Ovary (tissue), 9 donors: ENCODE data around the gene SPRR1A. TPM values are rescaled to one million over a fixed set of nuclear protein-coding genes. Genes with fewer than 3 reads are reported as not detected.

ENCODE experiments used
- DNase-seq, 5 donors: peaks; one replicate each; pipeline ENCODE4 v3.0.0-alpha.2; 2019 to 2020
- H3K27ac ChIP-seq, 2 donors: fragments of 200-600 bp; one replicate each; pipeline versions ENCODE4 v1.5.1 to v1.8.0; 2019 to 2022
- H3K27me3 ChIP-seq: fragments of 200-600 bp; one replicate; pipeline ENCODE4 v1.8.0; 2022
- H3K36me3 ChIP-seq: fragments of 200-600 bp; sonication (generic); one replicate; pipeline ENCODE4 v1.5.1; 2019
- H3K4me1 ChIP-seq: one replicate; pipeline ENCODE4 v1.8.1; 2013; ENCODE audit warnings: mild to moderate bottlenecking, moderate library complexity; ENCODE audit not compliant: insufficient read depth
- H3K4me3 ChIP-seq: fragments of 200-600 bp; sonication (generic); one replicate; pipeline ENCODE4 v1.5.1; 2017
- H3K9me3 ChIP-seq, 2 donors: fragments of 200-600 bp in 1 of 2; sonication (generic) in 1 of 2; one replicate each; pipeline versions ENCODE4 v1.5.1 to v1.8.1; 2013 to 2019; ENCODE audit warnings: mild to moderate bottlenecking in 1 of 2, moderate library complexity in 1 of 2
- CTCF ChIP-seq, 3 donors: fragments of 450-650 bp in 2 of 3; fragments of 200-600 bp in 1 of 3; IDR thresholded peaks; one replicate each; pipeline versions ENCODE4 v1.5.1 to v1.8.0; 2016 to 2022; ENCODE audit warnings: antibody characterized with exemption in 3 of 3, mild to moderate bottlenecking in 1 of 3
- EP300 ChIP-seq: sonication (generic); formaldehyde crosslinking; IDR thresholded peaks from one replicate; pipeline ENCODE4 v1.6.1; 2017; ENCODE audit warnings: antibody characterized with exemption
- POLR2A ChIP-seq: fragments of 450-650 bp; IDR thresholded peaks from one replicate; pipeline ENCODE4 v1.6.1; 2017; ENCODE audit warnings: antibody characterized with exemption, mild to moderate bottlenecking, moderate library complexity
- WGBS, 3 donors: extraction: QIAGEN DNeasy Blood & Tissue Kit in 1 of 3; methylation state at CpG; one replicate each; pipeline versions ENCODE4 v1.1.5 to v1.1.7; 2013 to 2017; 5-methylcytosine and 5-hydroxymethylcytosine counted together
- intact Hi-C, 4 donors: fragments of 100-400 bp; cut with DNase I; formaldehyde crosslinking; loops; one replicate each; pipeline versions ENCODE4 v1.11.0 to v1.15.1; 2022 to 2023
- polyA plus RNA-seq, 2 donors: library from polyadenylated mRNA; stranded (reverse); fragments of 200-250 nt in 1 of 2; fragments of 350-450 nt in 1 of 2; fragmentation: Illumina TruSeq in 1 of 2; extraction: RNeasy Lipid Tissue Mini Kit (QIAGEN cat#74804) in 1 of 2; gene quantifications; one replicate each; pipeline ENCODE4 v1.2.3, GENCODE V29; 2013 to 2014
- total RNA-seq, 7 donors: library from RNA; depleted of rRNA in 2 of 7; stranded (reverse); fragments of >200 nt in 2 of 7; fragmentation: NEBNext Ultra II Directional in 3 of 7; extraction: Animal tissue kit (Norgen Biotek cat#: 25700) in 3 of 7; gene quantifications; one replicate each; pipeline versions ENCODE4 v1.1.0 to v1.2.4, GENCODE V29; 2016 to 2023
- donor health status: DM: no; HTN: no; CAD: no; lungs with moderate emphysema.
- donor health status: DM: no; HTN: no; CAD: no.
- donor health status: Bipolar disorder and iron deficiency.
- donor health status: DM: yes; HTN: yes; CAD: no.
- donor health status: DM: no; HTN: no; CAD: no.
- donor health status: DM: yes; HTN: yes; CAD: no.

SPRR1A gene
- total and polyA plus RNA-seq, 9 donors = not detected

- intact Hi-C loops = no loop called here
- H3K27me3 ChIP-seq = no peaks in the 10 kb centered on the region
- H3K9me3 ChIP-seq = no peaks in the 10 kb centered on the region
- no peak for TF ChIP-seq POLR2A
- TF ChIP-seq EP300 = no peak
- no peak for TF ChIP-seq CTCF (IDR thresholded peaks at IDR 0.05)
- no peak for DNase-seq
- H3K4me3 ChIP-seq = no peak overlapping the region
- H3K27ac ChIP-seq = no peak overlapping the region
- WGBS, 3 donors = 92 to 95% (median 95%) methylated on average over 7 of the region's 7 CpGs
- H3K4me1 ChIP-seq = no peaks in the 10 kb centered on the region
- H3K36me3 ChIP-seq = no peaks in the 10 kb centered on the region
These were observed 39.2 kb downstream of the SPRR1A start for GRCh38 chr1:153023109-153023508.

GRCh38 chr1:153024413-153024812 is 40.5 kb downstream of the SPRR1A start:
- DNase-seq = no peak
- Histone ChIP-seq H3K27me3 (no peaks in the 10 kb centered on the region), H3K9me3 (no peaks in the 10 kb centered on the region), H3K27ac (no peak overlapping the region), H3K4me1 (no peaks in the 10 kb centered on the region), H3K36me3 (no peaks in the 10 kb centered on the region), H3K4me3 (no peak overlapping the region)
- no peak for TF ChIP-seq POLR2A
- TF ChIP-seq CTCF (IDR thresholded peaks at IDR 0.05) = no peak
- no peak for TF ChIP-seq EP300
- intact Hi-C loops = no loop called here
- WGBS, 3 donors = 84 to 95% (median 90%) methylated on average over 1 of the region's 1 CpG

- no peak for DNase-seq
- 83 to 90% (median 84%) methylated on average over 1 of the region's 1 CpG for WGBS, 3 donors
These were observed 41.9 kb downstream of the SPRR1A start for GRCh38 chr1:153025797-153026196.

GRCh38 chr1:153028766-153029165 is 44.9 kb downstream of the SPRR1A start:
- intact Hi-C loops = no loop called here
- 33 to 59% (median 39%) methylated on average over 1 of the region's 1 CpG for whole genome bisulfite sequencing, 3 donors
- H3K36me3 ChIP-seq = no peaks in the 10 kb centered on the region
- no peaks in the 10 kb centered on the region for H3K9me3 ChIP-seq
- TF ChIP-seq CTCF (IDR thresholded peaks at IDR 0.05) (no peak), EP300 (no peak), POLR2A (no peak)
- no peaks in the 10 kb centered on the region for H3K4me1 ChIP-seq
- no peak for DNase-seq
- H3K4me3 ChIP-seq = no peak overlapping the region
- H3K27me3 ChIP-seq = no peaks in the 10 kb centered on the region
- H3K27ac ChIP-seq = no peak overlapping the region

More at GRCh38 chr1:153025797-153026196, 41.9 kb downstream of the SPRR1A start:
- intact Hi-C loops = no loop called here
- Histone ChIP-seq H3K27ac (no peak overlapping the region), H3K27me3 (no peaks in the 10 kb centered on the region), H3K9me3 (no peaks in the 10 kb centered on the region), H3K4me3 (no peak overlapping the region), H3K4me1 (no peaks in the 10 kb centered on the region), H3K36me3 (no peaks in the 10 kb centered on the region)
- TF ChIP-seq CTCF (IDR thresholded peaks at IDR 0.05) (no peak), POLR2A (no peak), EP300 (no peak)

- Histone ChIP-seq H3K4me1 (no peaks in the 10 kb centered on the region), H3K27ac (no peak within 1 kb of the TSS), H3K27me3 (no peaks in the 10 kb centered on the region), H3K4me3 (no peak within 1 kb of the TSS), H3K9me3 (no peaks in the 10 kb centered on the region), H3K36me3 (no peaks in the 10 kb centered on the region)
- intact Hi-C loops = no loop called here
- DNase-seq = no peak
- TF ChIP-seq EP300 (no peak), CTCF (IDR thresholded peaks at IDR 0.05) (no peak), POLR2A (no peak)
These were observed 47.0 kb downstream of the SPRR1A start, which contains the start of gene SPRR1B for GRCh38 chr1:153030895-153031294. Gene SPRR1B (plus strand): TSS chr1:153031203. CDS start chr1:153032346, 1,143 bp downstream.
